Measurements from ENCODE around the gene TIMP3.

TIMP3 gene

GRCh38 chr22:32828561-32828960 lies 27.1 kb downstream of the TIMP3 start:
- Histone ChIP-seq H3K4me1 (ENCODE audit: control insufficient read depth, insufficient read depth, low read length) (no peaks in the 10 kb centered on the region), H3K9me3 (ENCODE audit: control insufficient read depth, insufficient read depth, low read depth, low read length) (no peaks in the 10 kb centered on the region), H3K4me3 (ENCODE audit: low read depth, low read length) (no peak overlapping the region), H3K36me3 (ENCODE audit: control insufficient read depth in 2 of 2, insufficient read depth in 1 of 2, low read length in 2 of 2) (no peaks in the 10 kb centered on the region), H3K27ac (ENCODE audit: extremely low read depth, low read depth, low read length) (no peak overlapping the region)
- ChIA-PET POLR2A (no interaction called here), CTCF (interaction anchor here (1.3 kb wide), 1 partner anchor 190 kb away, joined by 4 read pairs; no protein-coding TSS in a partner anchor)
- TF ChIP-seq ZNF423 (tag by site-specific recombination; IDR thresholded peaks at IDR 0.05) (no peak), PRDM2 (tag by site-specific recombination; IDR thresholded peaks at IDR 0.05; ENCODE audit: borderline replicate concordance) (no peak), ZNF639 (tag by site-specific recombination; IDR thresholded peaks at IDR 0.05) (no peak), SCRT1 (tag by site-specific recombination; IDR thresholded peaks at IDR 0.05; ENCODE audit: borderline replicate concordance) (no peak), KLF7 (tag by site-specific recombination; IDR thresholded peaks at IDR 0.05; ENCODE audit: borderline replicate concordance) (no peak), ZBTB44 (tag by site-specific recombination; IDR thresholded peaks at IDR 0.05) (no peak), PBX3 (CRISPR knock-in tag; IDR thresholded peaks at IDR 0.05) (no peak), KLF10 (tag by site-specific recombination; IDR thresholded peaks at IDR 0.05) (no peak), ZNF155 (tag by site-specific recombination; IDR thresholded peaks at IDR 0.05) (no peak), ZNF114 (tag by site-specific recombination; IDR thresholded peaks at IDR 0.05) (no peak), ZNF341 (tag by site-specific recombination; IDR thresholded peaks at IDR 0.05; ENCODE audit: low read depth) (no peak), HOXC10 (CRISPR knock-in tag; IDR thresholded peaks at IDR 0.05) (no peak), ZBTB26 (tag by site-specific recombination; optimal IDR thresholded peaks at IDR 0.05) (no peak), ZNF19 (tag by site-specific recombination; IDR thresholded peaks at IDR 0.05; ENCODE audit: low read depth) (no peak), ZBTB7A (tag by site-specific recombination; IDR thresholded peaks at IDR 0.05; ENCODE audit: low read depth) (no peak)

Measured in HEK293 (cell line).